SK-N-MC (cell line): Measurements from ENCODE around the gene KCNJ10.

Source experiments
- EZH2 ChIP-seq: fragments of 200-600 bp; sonication (generic); IDR thresholded peaks from one replicate; pipeline ENCODE4 v1.6.1; 2017; ENCODE audit warnings: antibody characterized with exemption
- FOXP2 ChIP-seq: optimal IDR thresholded peaks from 2 replicates; pipeline ENCODE3; 2011; ENCODE audit warnings: mild to moderate bottlenecking, moderate library complexity; ENCODE audit not compliant: insufficient read depth; ENCODE audit errors: extremely low read length, control extremely low read depth
- POLR2AphosphoS5 ChIP-seq: IDR thresholded peaks from 2 replicates; pipeline ENCODE4 v1.6.1; 2012; ENCODE audit warnings: mild to moderate bottlenecking, low read depth, low read length, borderline replicate concordance

- TF ChIP-seq POLR2AphosphoS5 (no peak), EZH2 (no peak), FOXP2 (no peak)
Observed at GRCh38 chr1:160107512-160107911, 37.6 kb upstream of the KCNJ10 start.
